ENCODE measurements around the gene SPATA2.
"Not testable (repeated sequence)": the region's sequence is repeated elsewhere in the genome, so short reads cannot be mapped to it uniquely, and the experiment has no call there.

SPATA2 gene

GRCh38 chr20:49904440-49905214 is 10.7 kb downstream of the SPATA2 start:
- TF ChIP-seq CTCF (IDR thresholded peaks at IDR 0.05; ENCODE audit: low read depth, low read length, missing control alignments) = no peak
- in situ Hi-C loops (cut with HindIII; ENCODE audit: low sequenced_read_pairs) = no loop called here
- no peak for DNase-seq (ENCODE audit: low read depth)
- no peak overlapping the region for H3K4me3 ChIP-seq (ENCODE audit: low read depth, low read length)

- no peak for DNase-seq (ENCODE audit: low read depth)
- H3K4me3 ChIP-seq (ENCODE audit: low read depth, low read length) = no peak overlapping the region
- in situ Hi-C loops (cut with HindIII; ENCODE audit: low sequenced_read_pairs) = no loop called here
- TF ChIP-seq CTCF (IDR thresholded peaks at IDR 0.05; ENCODE audit: low read depth, low read length, missing control alignments) = no peak
Observed at GRCh38 chr20:49901588-49901987, 13.7 kb downstream of the SPATA2 start.

- H3K4me3 ChIP-seq (ENCODE audit: low read depth, low read length) = no peak overlapping the region
- no peak for DNase-seq (ENCODE audit: low read depth)
- in situ Hi-C loops (cut with HindIII; ENCODE audit: low sequenced_read_pairs) = no loop called here
- TF ChIP-seq CTCF (IDR thresholded peaks at IDR 0.05; ENCODE audit: low read depth, low read length, missing control alignments) = no peak
Observed at GRCh38 chr20:49899541-49900383, 15.6 kb downstream of the SPATA2 start.

GRCh38 chr20:49896204-49896603 is 19.1 kb downstream of the SPATA2 start:
- no peak for TF ChIP-seq CTCF (IDR thresholded peaks at IDR 0.05; ENCODE audit: low read depth, low read length, missing control alignments)
- in situ Hi-C loops (cut with HindIII; ENCODE audit: low sequenced_read_pairs) = no loop called here
- no peak overlapping the region for H3K4me3 ChIP-seq (ENCODE audit: low read depth, low read length)
- DNase-seq (ENCODE audit: low read depth) = no peak

- H3K4me3 ChIP-seq (ENCODE audit: low read depth, low read length); in situ Hi-C loops (cut with HindIII; ENCODE audit: low sequenced_read_pairs); DNase-seq (ENCODE audit: low read depth): not testable (repeated sequence)
Observed at GRCh38 chr20:49895474-49896093, 19.7 kb downstream of the SPATA2 start.

- H3K4me3 ChIP-seq (ENCODE audit: low read depth, low read length) = no peak overlapping the region
- TF ChIP-seq CTCF (IDR thresholded peaks at IDR 0.05; ENCODE audit: low read depth, low read length, missing control alignments) = no peak
- in situ Hi-C loops (cut with HindIII; ENCODE audit: low sequenced_read_pairs) = no loop called here
- no peak for DNase-seq (ENCODE audit: low read depth)
Observed at GRCh38 chr20:49894073-49894470, 21.3 kb downstream of the SPATA2 start.
